Measurements from ENCODE around the gene DMAC1. TPM values are rescaled to one million over a fixed set of nuclear protein-coding genes. Genes with fewer than 3 reads are reported as not detected.
A peak's percentile ranks its signal among the peaks of the same experiment; 100 is the strongest.

DMAC1 gene, protein sequence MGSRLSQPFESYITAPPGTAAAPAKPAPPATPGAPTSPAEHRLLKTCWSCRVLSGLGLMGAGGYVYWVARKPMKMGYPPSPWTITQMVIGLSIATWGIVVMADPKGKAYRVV
- polyA plus RNA-seq (2013, experiment 1 of 2), result 75.4 TPM
- polyA plus RNA-seq (2013, experiment 2 of 2), result 80.9 TPM

DNA sequence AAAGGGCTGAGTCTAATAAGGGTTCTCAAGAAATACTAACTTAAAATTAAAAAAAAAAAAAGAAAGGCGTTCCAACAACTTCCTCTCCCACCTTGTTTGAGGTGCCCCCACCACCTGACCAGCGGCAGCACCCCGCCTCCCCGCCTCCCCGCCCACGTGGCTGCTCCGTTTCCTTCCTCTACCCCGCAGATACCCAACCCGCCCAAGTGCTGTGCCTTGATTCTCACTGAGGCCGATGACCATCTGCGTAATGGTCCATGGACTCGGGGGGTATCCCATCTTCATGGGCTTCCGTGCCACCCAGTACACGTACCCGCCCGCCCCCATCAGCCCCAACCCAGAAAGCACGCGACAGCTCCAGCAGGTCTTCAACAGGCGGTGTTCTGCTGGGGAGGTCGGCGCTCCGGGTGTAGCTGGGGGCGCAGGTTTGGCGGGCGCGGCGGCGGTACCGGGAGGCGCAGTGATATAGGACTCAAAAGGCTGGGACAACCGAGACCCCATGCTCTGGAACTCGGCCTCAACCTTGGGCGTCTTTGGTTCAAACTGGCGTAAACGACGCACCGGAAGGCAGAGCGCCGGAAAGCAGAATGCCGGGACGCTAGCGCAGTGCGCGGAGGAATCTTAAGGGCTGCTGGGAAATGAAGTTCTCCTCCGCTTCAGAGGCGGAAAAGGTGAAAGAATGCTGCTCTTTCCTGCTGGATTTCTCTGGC lies at the start of gene DMAC1:
Gene DMAC1 (minus strand): TSS at position 545 of the 710 bp plus-strand sequence. CDS start 44 bp downstream, at position 501.
- H2BK12ac ChIP-seq (ENCODE audit: low read length), result no peak within 1 kb of the TSS

DNA sequence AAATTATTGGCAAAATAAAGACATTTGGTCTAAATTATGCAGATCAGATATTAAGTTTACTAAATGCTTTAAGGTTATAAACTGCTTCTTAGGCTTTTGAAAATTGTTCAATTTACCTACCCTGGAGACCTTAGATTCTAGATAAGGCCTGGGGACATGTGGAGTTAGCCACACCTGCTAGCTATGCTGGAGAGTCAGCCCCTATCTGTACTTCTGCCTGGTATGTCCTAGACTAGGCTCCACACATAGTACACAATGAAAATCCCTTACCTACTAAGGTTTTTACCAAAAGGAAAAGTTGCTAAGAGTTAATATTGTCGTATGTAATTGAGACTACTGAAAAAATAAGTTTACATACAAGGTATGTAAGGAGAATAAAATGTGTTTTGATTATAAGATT lies 49.8 kb upstream of the DMAC1 start:
- H3K4ac ChIP-seq (ENCODE audit: low read length), result no peak overlapping the region
- WGBS, 2 donors (ENCODE audit: extremely low coverage in 2 of 2, insufficient read length in 2 of 2, insufficient replicate concordance in 1 of 2), result no CpG with 5 or more reads among the region's 1 CpG
- H3K18ac ChIP-seq (ENCODE audit: low read length), result no peak overlapping the region

More for the DNA sequence above, at the start of gene DMAC1:
- Histone ChIP-seq H2BK120ac (ENCODE audit: low read depth, low read length) (no peak within 1 kb of the TSS), H3K4me3 (ENCODE audit: low read length in 2 of 2) (peak within 1 kb of the TSS; percentile 84 to 96), H2AFZ (ENCODE audit: low read length) (peak within 1 kb of the TSS; percentile 99), H3K18ac (ENCODE audit: low read length) (peak within 1 kb of the TSS; percentile 97), H3K4me1 (ENCODE audit: control insufficient read depth in 2 of 2, insufficient read depth in 1 of 2, low read depth in 1 of 2, low read length in 2 of 2) (peaks cover 0 to 2% of the 10 kb centered on the region in 2 donors), H4K91ac (ENCODE audit: low read depth, low read length, poor library complexity) (no peak within 1 kb of the TSS), H3K9ac (ENCODE audit: low read depth, low read length, poor library complexity) (peak within 1 kb of the TSS; percentile 86), H2AK5ac (ENCODE audit: low read depth, low read length) (peak within 1 kb of the TSS; percentile 70), H3K79me1 (ENCODE audit: low read depth, low read length) (no peaks in the 10 kb centered on the region), H3K23ac (ENCODE audit: low read depth, low read length, poor library complexity) (peak within 1 kb of the TSS; percentile 93), H4K8ac (ENCODE audit: low read depth, low read length) (peak within 1 kb of the TSS; percentile 65), H3K27me3 (ENCODE audit: control insufficient read depth in 3 of 3, insufficient read depth in 3 of 3, low read depth in 1 of 3, low read length in 3 of 3) (no peaks in the 10 kb centered on the region), H3K4ac (ENCODE audit: low read length) (no peak within 1 kb of the TSS), H3K36me3 (replicated peaks in 1 of 2; ENCODE audit: control insufficient read depth in 2 of 2, insufficient read depth in 2 of 2, low read length in 2 of 2) (peaks cover 10 to 41% of the 10 kb centered on the region in 2 donors), H3K14ac (ENCODE audit: low read length) (no peak within 1 kb of the TSS), H2BK5ac (ENCODE audit: low read length) (peak within 1 kb of the TSS; percentile 66), H2BK15ac (ENCODE audit: low read length) (no peak within 1 kb of the TSS), H3K9me3 (replicated peaks in 1 of 2; ENCODE audit: control insufficient read depth in 2 of 2, insufficient read depth in 1 of 2, low read depth in 1 of 2, low read length in 2 of 2) (no peaks in the 10 kb centered on the region), H3K27ac (replicated peaks; ENCODE audit: low read length) (no peak within 1 kb of the TSS), H3K4me2 (ENCODE audit: insufficient read depth, low read length, poor library complexity, severe bottlenecking) (peak within 1 kb of the TSS; percentile 59)
- no CpG with 5 or more reads among the region's 46 CpGs for WGBS, 2 donors (ENCODE audit: extremely low coverage in 2 of 2, insufficient read length in 2 of 2, insufficient replicate concordance in 1 of 2)
- peak; percentile 70 for DNase-seq (ENCODE audit: low spot score)

DNA sequence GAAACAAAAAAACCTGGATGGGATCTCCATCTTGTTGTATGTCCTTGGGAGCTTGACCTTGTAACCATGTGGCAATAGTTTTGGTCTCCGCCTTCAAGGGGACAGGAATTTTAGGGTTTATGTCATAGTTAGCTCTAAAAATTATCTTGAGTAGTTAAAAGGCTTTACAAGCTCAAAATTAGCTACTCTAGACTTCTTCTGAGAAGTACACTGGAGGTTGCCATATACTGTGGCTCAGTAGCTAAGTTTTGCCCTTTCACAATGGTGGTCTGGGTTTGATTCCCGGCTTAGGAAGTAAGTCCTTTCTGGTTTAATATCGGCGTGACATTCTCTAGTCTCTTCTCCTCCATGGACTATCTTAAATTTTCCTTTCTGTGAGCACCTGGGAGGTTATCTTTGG lies 48.9 kb upstream of the DMAC1 start:
- no peak overlapping the region for H3K14ac ChIP-seq (ENCODE audit: low read length)
- no peak overlapping the region for H2AFZ ChIP-seq (ENCODE audit: low read length)
- no peak overlapping the region for H2BK5ac ChIP-seq (ENCODE audit: low read length)
- H3K27me3 ChIP-seq (ENCODE audit: control insufficient read depth in 3 of 3, insufficient read depth in 3 of 3, low read depth in 1 of 3, low read length in 3 of 3), result no peaks in the 10 kb centered on the region
- no peak overlapping the region for H3K4me3 ChIP-seq (ENCODE audit: low read length in 2 of 2)
- no peak overlapping the region for H3K9ac ChIP-seq (ENCODE audit: low read depth, low read length, poor library complexity)
- no peak overlapping the region for H3K4me2 ChIP-seq (ENCODE audit: insufficient read depth, low read length, poor library complexity, severe bottlenecking)
- no peak overlapping the region for H3K4ac ChIP-seq (ENCODE audit: low read length)
- no peak overlapping the region for H2BK12ac ChIP-seq (ENCODE audit: low read length)
- H4K91ac ChIP-seq (ENCODE audit: low read depth, low read length, poor library complexity), result no peak overlapping the region
- H2BK15ac ChIP-seq (ENCODE audit: low read length), result no peak overlapping the region
- H2BK120ac ChIP-seq (ENCODE audit: low read depth, low read length), result no peak overlapping the region
- no peak overlapping the region for H3K27ac ChIP-seq (replicated peaks; ENCODE audit: low read length)
- H3K36me3 ChIP-seq (replicated peaks in 1 of 2; ENCODE audit: control insufficient read depth in 2 of 2, insufficient read depth in 2 of 2, low read length in 2 of 2), result no peaks in the 10 kb centered on the region
- H3K18ac ChIP-seq (ENCODE audit: low read length), result no peak overlapping the region
- H3K9me3 ChIP-seq (replicated peaks in 1 of 2; ENCODE audit: control insufficient read depth in 2 of 2, insufficient read depth in 1 of 2, low read depth in 1 of 2, low read length in 2 of 2), result no peaks in the 10 kb centered on the region
- DNase-seq (ENCODE audit: low spot score), result no peak
- no peak overlapping the region for H2AK5ac ChIP-seq (ENCODE audit: low read depth, low read length)
- no CpG with 5 or more reads among the region's 4 CpGs for WGBS, 2 donors (ENCODE audit: extremely low coverage in 2 of 2, insufficient read length in 2 of 2, insufficient replicate concordance in 1 of 2)
- H3K4me1 ChIP-seq (ENCODE audit: control insufficient read depth in 2 of 2, insufficient read depth in 1 of 2, low read depth in 1 of 2, low read length in 2 of 2), result no peaks in the 10 kb centered on the region
- no peak overlapping the region for H4K8ac ChIP-seq (ENCODE audit: low read depth, low read length)
- H3K23ac ChIP-seq (ENCODE audit: low read depth, low read length, poor library complexity), result no peak overlapping the region
- H3K79me1 ChIP-seq (ENCODE audit: low read depth, low read length), result no peaks in the 10 kb centered on the region

More for the DNA sequence above, 49.8 kb upstream of the DMAC1 start:
- Histone ChIP-seq H3K27ac (replicated peaks; ENCODE audit: low read length) (no peak overlapping the region), H2BK5ac (ENCODE audit: low read length) (no peak overlapping the region), H2BK120ac (ENCODE audit: low read depth, low read length) (no peak overlapping the region), H3K79me1 (ENCODE audit: low read depth, low read length) (no peaks in the 10 kb centered on the region), H3K9ac (ENCODE audit: low read depth, low read length, poor library complexity) (no peak overlapping the region), H3K4me1 (ENCODE audit: control insufficient read depth in 2 of 2, insufficient read depth in 1 of 2, low read depth in 1 of 2, low read length in 2 of 2) (no peaks in the 10 kb centered on the region), H2AFZ (ENCODE audit: low read length) (no peak overlapping the region), H3K27me3 (ENCODE audit: control insufficient read depth in 3 of 3, insufficient read depth in 3 of 3, low read depth in 1 of 3, low read length in 3 of 3) (no peaks in the 10 kb centered on the region), H2BK12ac (ENCODE audit: low read length) (no peak overlapping the region), H4K91ac (ENCODE audit: low read depth, low read length, poor library complexity) (no peak overlapping the region), H2AK5ac (ENCODE audit: low read depth, low read length) (no peak overlapping the region), H3K9me3 (replicated peaks in 1 of 2; ENCODE audit: control insufficient read depth in 2 of 2, insufficient read depth in 1 of 2, low read depth in 1 of 2, low read length in 2 of 2) (no peaks in the 10 kb centered on the region), H3K36me3 (replicated peaks in 1 of 2; ENCODE audit: control insufficient read depth in 2 of 2, insufficient read depth in 2 of 2, low read length in 2 of 2) (no peaks in the 10 kb centered on the region), H3K4me3 (ENCODE audit: low read length in 2 of 2) (no peak overlapping the region), H4K8ac (ENCODE audit: low read depth, low read length) (no peak overlapping the region), H2BK15ac (ENCODE audit: low read length) (no peak overlapping the region), H3K23ac (ENCODE audit: low read depth, low read length, poor library complexity) (no peak overlapping the region), H3K14ac (ENCODE audit: low read length) (no peak overlapping the region), H3K4me2 (ENCODE audit: insufficient read depth, low read length, poor library complexity, severe bottlenecking) (no peak overlapping the region)
- DNase-seq (ENCODE audit: low spot score), result no peak

DNA sequence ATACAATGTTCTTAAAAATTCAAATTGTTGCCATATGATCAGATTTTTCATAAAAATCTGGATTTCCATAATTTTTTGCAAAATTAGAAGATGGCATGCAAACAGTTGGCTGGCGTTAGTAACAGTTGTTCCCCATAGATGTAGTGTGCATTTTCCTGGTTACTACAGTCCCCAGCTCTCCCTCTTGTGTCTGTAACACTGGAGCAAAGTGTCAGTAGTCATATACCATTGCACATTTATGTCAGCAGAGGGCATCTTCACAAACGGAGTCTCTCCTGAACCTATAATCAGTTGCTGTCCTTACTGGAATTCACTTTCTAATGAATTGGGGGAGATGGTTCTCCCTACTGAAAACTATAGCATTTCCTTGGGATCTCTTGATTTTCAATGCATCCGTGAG lies 44.7 kb upstream of the DMAC1 start:
- Histone ChIP-seq H3K79me1 (ENCODE audit: low read depth, low read length) (no peaks in the 10 kb centered on the region), H3K23ac (ENCODE audit: low read depth, low read length, poor library complexity) (no peak overlapping the region), H3K36me3 (replicated peaks in 1 of 2; ENCODE audit: control insufficient read depth in 2 of 2, insufficient read depth in 2 of 2, low read length in 2 of 2) (no peaks in the 10 kb centered on the region), H3K9ac (ENCODE audit: low read depth, low read length, poor library complexity) (no peak overlapping the region), H3K27me3 (ENCODE audit: control insufficient read depth in 3 of 3, insufficient read depth in 3 of 3, low read depth in 1 of 3, low read length in 3 of 3) (no peaks in the 10 kb centered on the region), H2AFZ (ENCODE audit: low read length) (no peak overlapping the region), H2BK12ac (ENCODE audit: low read length) (no peak overlapping the region), H2AK5ac (ENCODE audit: low read depth, low read length) (no peak overlapping the region), H3K27ac (replicated peaks; ENCODE audit: low read length) (no peak overlapping the region), H3K4me3 (ENCODE audit: low read length in 2 of 2) (no peak overlapping the region), H2BK15ac (ENCODE audit: low read length) (no peak overlapping the region), H4K91ac (ENCODE audit: low read depth, low read length, poor library complexity) (no peak overlapping the region), H2BK5ac (ENCODE audit: low read length) (no peak overlapping the region), H3K4me2 (ENCODE audit: insufficient read depth, low read length, poor library complexity, severe bottlenecking) (no peak overlapping the region), H3K4me1 (ENCODE audit: control insufficient read depth in 2 of 2, insufficient read depth in 1 of 2, low read depth in 1 of 2, low read length in 2 of 2) (no peaks in the 10 kb centered on the region), H2BK120ac (ENCODE audit: low read depth, low read length) (no peak overlapping the region), H3K18ac (ENCODE audit: low read length) (no peak overlapping the region), H3K9me3 (replicated peaks in 1 of 2; ENCODE audit: control insufficient read depth in 2 of 2, insufficient read depth in 1 of 2, low read depth in 1 of 2, low read length in 2 of 2) (no peaks in the 10 kb centered on the region), H3K4ac (ENCODE audit: low read length) (no peak overlapping the region), H3K14ac (ENCODE audit: low read length) (no peak overlapping the region), H4K8ac (ENCODE audit: low read depth, low read length) (no peak overlapping the region)
- DNase-seq (ENCODE audit: low spot score), result peak; percentile 3
- WGBS, 2 donors (ENCODE audit: extremely low coverage in 2 of 2, insufficient read length in 2 of 2, insufficient replicate concordance in 1 of 2), result no CpG with 5 or more reads among the region's 3 CpGs

Data from neuronal stem cell (in vitro differentiated cells).